DMS53 treated with DMSO at 0.1 percent for 48 hours (cell line): ENCODE data around the gene KDM1A.

Experiments
- DNase-seq: peaks from one replicate; lab custom pipeline; 2025; ENCODE audit not compliant: unreplicated experiment; lab: John Stamatoyannopoulos, UW

Gene KDM1A

DNA sequence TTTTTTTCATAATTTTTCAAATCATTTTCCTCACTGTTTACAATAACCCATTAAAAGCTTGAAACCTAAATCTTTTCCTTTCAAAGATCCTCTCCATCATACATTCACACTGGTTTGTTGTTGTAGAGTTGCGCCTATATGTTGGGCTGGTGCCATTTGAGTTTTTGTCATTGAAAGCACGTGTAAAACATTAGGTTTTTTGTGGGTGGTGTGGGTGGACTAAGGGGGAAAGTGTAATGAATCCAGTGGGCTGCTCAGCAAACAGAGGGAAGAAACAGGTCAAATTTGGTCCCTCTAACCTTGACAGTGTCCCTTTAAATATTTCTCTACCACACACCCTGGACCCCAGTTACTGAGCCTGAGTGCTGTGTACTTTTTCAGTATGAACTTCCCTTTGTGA lies 46.8 kb downstream of the KDM1A start:
- DNase-seq, result no peak

DNA sequence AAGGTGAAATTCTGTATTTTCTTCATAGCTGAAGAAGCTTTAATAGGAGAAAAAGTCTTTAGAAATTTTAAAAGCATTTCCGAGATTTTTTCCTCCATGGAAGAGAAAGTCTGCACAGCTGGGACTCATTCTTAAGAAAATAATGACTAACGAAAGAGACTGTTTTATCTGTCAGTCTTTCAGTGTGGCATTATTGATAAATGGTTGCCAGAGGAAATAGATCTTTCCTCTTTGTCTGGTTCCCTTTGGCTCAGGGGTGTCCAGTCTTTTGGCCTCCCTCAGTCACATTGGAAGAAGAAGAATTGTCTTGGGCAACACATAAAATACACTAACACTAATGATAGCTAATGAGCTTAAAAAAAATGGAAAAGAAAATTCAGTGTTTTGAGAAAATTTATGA lies 49.9 kb downstream of the KDM1A start:
- DNase-seq, result no peak

DNA sequence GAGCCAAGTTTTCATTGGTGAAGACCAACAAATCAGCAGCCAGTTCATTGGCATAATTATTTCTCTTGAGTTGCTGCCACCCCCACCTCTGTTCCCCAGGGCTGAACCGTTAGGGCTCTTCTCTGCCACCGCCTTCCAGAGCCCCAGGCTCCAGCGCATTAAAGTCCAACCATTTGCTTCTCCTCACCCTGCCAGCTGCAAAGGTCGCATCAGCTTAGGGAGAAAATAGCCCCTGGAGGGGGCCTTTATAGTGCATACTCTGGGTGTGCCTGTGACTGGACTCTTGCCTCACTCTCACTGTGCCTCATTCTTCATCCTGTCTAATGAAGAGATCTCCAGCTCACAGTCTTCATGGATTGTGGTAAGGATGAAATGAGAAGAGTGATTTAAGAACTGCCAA lies 50.4 kb downstream of the KDM1A start:
- no peak for DNase-seq

DNA sequence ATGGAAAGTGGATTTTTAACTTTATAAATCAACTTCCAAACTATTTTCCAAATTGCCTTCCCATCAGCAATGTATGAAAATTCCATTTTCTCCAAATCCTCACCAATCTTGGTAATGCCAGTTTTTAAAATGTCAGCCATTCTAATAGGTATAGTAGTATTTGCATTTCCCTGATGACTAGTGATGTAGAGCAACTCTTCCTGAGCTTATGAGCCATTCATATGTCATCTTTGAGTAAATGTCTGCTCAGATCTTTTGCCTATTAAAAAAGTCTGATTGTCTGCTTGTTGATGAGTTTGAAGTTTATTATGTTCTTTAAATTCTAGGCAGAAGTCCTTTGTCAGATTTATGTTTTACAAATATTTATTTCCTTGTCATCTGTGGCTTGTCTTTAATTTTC lies 54.7 kb downstream of the KDM1A start:
- DNase-seq, result no peak

DNA sequence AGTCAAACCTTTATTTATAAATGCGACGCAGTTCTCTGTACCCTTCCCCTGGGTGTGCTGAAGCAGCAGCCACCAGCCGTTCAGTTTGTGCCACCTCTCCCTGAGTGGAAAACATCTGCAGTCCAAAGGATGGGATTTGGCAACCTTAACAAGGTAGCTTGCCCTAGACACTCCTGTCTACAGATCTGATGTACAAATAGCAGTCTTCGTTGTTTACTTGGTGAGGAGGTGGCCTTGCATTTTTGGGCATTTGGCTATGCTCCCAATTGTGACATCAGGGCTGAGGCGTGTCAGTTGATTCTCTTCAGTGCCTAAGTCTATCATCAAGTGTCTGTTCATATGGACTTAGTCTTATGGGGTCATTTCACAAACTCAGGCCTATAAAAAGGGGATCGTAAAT lies 59.8 kb downstream of the KDM1A start:
- DNase-seq, result no peak

DNA sequence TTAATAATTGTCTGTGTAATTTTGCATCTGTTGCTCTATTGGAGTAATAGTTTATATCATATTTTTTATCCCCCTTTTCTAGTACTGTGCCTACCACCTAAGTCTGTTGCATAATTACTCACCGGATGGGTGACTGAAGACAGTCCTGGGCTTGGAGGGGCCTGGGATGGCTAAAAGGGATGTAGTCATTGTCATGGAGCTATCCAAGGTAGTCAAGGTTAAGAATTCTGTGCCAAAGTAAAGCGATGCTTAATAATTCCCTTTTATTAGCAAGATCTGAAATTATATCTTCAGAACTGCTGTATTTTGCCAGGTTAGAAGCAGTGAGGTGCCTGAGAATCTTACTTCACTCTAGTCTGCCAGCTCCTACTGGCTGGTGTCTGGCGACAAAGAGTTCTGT lies 61.6 kb downstream of the KDM1A start:
- DNase-seq, result no peak

DNA sequence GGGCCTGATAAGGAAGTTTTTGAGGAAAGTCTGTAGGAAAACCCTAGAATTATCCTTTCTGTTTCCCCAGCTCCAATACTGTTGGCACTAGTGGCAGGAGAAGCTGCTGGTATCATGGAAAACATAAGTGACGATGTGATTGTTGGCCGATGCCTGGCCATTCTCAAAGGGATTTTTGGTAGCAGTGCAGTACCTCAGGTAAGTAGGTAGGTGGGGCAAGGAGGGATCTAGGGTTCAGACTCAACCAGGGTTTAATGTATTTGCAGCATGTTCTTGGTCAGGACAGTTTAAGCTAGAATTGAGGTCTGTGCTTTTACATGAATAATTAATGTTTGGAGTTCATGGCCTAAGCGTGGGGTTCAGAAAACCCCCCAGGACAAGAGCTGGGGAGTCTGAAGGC lies 62.1 kb downstream of the KDM1A start:
- no peak for DNase-seq

DNA sequence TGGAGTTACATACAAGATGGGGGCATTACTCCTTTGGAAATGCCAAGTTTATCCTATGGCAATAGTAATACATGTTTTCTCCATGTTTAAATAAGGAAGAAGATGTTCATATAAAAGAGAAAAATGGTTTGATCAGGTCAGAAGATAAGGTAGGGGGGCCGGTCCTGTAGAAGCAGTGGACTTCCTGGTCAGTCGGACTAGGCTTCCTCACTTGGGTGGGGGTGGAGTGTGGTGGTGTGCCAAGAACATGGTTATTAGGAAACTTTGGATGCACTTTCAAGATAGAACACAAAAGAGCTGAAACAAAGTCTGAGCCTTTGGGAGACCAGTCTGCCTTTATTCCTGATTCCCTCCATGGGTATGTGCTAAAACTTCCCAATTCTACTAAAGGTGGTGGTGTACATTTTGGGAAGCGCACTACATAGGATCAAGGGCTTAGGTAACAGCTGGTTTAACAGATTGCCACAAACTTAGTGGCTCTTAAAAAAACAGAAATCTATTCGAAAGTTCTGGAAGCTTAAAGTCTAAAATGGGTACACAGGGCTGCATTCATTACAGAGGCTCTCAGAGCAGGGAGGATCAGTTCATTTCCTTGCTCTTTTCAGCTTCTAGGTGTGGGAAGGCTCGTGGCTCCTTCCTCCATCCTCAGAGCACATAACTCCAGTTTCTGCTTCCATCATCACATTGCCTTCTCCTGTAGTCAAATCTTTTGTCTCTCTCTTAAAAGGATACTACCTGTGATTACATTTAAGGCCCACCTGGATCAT lies 64.6 kb downstream of the KDM1A start:
- DNase-seq, result no peak

DNA sequence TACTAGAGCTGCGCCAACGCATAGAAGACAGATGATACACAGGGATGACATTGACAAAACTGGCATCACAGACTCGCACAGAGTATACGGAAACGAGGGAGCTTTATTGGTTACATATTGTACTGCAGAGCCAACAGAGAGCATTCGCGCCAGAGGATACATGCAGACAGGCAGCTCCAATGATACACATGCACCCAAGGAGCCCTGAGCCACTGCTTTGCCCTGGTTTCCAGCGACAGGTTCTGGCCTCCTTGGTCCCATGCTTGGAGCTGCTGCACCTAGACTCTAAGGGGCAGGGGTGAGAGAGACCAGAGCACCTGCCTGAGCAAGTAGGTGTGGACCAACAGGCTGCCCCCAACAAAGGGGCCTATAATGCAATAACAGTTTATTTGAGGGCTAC lies 65.6 kb downstream of the KDM1A start:
- no peak for DNase-seq

DNA sequence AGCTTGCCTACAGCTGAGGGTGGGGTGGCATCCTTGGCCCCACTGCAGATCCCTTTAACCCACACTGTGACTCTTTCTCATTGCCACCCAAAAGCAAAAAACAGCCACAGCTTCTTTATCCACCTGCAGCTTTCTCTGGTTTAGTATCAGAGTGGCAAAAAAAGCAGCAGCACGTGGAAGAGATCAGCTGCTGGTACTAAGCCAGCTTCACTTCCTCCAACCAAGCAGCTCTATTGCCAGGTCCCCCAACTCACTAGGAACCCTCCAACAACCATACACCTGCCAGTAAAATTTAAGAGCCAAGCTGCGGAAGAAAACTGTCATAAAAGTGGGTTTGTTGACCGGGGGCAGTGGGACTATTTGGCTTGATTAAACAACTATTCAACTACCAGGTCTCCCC lies 66.4 kb downstream of the KDM1A start:
- no peak for DNase-seq

DNA sequence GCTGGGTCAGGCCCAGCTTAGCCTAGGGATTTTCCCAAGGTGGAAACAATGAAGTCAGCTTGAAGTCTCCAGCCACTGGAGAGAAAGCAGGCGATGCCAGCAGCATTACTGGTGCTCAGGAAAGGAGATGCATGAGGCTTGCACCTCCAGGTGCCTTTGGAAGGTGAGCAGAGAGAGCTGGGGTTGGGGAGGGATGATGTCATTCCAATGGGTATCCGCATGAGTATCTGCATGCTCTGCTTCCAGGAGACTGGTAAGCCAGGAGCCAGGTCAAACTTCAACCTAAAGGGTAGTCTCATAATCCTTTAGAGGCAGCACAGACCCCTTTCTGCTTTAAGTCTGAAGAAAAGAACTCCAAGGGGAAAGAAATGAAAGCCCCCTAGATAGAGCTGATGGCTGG lies 68.8 kb downstream of the KDM1A start:
- DNase-seq, result no peak

DNA sequence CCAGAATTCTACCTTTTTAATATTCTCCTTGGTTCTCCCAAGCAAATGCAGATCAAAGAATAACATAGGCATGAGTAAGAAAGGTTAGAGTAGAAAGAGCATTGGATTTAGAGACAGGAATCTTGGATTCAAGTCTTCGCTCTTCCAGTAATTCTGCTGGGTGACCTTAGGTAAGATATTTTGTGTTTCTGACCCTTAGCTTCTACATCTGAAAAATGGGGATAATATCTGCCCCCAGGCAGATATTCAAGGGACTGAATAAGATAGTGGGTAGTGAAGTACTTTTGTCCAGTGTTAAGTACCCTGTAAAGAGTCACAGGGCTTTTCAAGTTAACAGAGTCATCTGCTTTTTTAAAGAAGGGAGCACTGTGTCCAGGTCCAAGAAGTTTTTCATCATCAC lies 70.8 kb downstream of the KDM1A start:
- no peak for DNase-seq

DNA sequence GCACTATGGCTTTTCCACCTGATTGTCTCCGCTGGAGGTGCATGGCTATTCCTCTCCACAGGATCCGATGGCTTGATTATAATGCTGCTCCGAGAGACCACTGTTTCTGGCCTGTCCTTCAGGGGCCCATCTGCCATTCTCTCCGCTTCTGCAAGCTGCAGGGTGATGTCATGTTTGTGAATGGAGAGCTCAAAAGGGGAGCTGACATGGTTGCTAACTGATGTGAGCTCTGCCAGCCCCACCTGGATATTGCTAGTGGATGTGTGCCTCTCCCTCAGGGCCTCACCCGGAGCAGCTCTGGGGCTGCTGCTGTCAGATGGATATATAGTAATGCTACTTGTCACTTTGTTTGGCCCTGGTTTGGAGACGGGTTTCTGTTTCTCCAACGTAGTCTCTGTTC lies 72.3 kb downstream of the KDM1A start:
- DNase-seq, result no peak

DNA sequence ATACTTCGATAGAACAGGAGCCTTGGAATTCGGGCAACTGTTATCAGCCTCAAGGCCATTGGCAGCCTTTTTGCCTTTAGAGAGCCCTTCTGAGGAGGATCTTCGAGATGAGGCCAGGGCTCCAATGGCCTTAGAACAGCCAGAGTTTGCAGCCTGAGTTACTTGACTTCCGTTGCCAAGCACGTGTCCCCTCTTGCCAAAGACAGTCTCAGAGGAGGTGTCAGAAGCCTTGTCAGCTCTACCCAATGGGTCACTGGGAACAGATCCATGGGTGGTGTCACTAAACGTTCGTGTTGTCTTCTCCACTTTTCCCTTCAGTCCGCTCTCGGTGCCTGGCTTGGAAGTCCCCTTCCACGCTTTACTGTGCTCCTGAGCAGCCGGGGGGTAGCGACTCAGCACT lies 73.2 kb downstream of the KDM1A start:
- no peak for DNase-seq

DNA sequence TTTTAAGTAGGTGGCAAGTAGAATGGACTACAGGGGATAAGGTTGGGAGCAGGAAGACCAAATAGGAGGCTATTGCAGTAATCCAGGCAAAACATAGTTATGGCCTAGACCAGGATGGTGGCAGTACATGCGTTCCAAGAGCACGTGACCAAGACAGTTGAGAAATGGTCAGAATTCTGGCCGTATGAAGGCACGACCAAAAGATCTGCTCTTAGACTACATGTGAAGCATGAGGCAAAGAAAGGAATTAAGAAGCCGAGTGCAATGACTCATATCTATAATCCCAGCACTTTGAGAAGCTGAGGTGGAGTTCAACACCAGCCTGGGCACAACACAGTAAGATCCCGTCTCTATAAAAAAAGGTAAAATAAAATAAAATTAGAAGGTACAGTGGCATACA lies 78.0 kb downstream of the KDM1A start:
- no peak for DNase-seq

DNA sequence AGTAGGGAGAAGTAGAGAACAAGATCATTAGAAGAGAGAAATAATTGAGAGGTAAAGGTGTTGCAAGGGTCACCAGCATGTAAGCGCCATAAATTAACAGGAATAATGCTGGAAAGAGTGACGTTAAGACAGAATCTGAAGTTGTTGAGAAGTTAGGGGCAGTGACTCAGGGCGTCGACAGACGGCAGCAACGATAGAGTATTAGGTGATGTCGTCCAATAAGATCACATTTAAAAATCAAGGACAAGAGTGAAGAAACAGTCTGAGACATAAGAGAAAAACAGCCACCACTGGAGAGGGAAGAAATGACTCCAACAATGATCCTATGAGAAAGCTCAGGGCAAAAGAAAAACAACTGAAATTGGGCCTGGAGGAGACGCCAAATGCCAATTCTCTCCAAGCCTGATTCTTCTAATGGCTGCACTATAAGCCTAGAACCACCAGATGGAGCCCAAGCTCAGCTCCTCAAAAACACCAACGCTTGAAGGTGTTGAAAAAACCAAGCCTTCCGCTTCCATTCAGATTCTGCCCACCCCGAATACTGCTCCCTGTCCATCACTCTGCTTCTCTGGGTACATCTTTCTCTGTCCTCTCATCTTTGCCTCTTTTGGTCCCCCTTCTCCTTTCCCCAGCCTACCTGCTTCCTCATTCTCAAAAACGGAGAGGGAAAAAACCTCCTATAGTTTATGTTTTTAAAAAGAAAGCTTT lies 79.3 kb downstream of the KDM1A start:
- DNase-seq, result peak; percentile 61

DNA sequence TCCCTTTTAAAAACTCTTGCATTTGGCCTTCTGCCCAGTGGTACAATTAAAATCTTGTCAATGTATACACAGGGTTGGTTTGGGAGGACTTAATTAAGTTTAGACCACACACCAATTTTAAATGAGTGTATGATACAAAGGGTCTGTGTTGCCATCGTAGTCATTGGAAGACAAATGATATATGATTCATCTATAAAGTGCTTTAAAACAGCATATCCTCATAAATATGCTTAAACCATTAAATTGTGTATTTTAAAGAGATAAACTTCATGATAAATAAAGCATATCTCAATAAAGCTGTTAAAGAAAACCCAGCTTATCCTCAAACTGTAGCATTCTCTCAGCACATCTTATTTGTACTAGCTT lies 79.9 kb downstream of the KDM1A start:
- DNase-seq, result no peak

DNA sequence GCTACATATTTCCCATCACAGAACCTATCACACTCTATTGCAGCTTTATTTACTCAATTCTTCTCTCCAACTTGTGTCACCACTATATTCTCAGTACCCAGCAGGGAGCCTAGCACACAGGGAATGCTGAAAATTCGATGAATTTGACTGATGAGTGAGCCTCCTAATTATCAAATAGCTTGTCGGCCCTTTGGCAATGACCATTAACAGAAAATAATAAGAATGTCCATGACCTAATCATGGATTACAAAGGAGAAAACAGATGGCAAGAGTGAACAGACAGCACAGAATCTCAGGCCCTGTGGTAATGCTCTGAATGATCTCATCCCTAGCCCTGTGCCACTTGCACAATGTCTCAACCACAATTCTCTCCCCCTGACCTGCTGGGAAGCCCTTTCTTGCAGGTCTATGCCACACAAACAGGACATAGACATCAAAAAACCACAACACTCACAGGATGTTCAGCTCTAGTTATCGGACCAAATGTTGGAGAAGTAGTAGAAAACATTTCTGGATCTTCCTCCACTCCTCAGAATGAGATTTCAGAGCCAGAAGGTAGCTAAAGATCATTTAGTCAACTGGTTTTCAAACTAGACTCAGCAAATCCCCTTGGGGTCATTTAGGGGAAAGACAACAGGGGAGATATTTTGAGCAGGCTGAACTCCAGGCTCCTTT lies 80.9 kb downstream of the KDM1A start:
- no peak for DNase-seq

DNA sequence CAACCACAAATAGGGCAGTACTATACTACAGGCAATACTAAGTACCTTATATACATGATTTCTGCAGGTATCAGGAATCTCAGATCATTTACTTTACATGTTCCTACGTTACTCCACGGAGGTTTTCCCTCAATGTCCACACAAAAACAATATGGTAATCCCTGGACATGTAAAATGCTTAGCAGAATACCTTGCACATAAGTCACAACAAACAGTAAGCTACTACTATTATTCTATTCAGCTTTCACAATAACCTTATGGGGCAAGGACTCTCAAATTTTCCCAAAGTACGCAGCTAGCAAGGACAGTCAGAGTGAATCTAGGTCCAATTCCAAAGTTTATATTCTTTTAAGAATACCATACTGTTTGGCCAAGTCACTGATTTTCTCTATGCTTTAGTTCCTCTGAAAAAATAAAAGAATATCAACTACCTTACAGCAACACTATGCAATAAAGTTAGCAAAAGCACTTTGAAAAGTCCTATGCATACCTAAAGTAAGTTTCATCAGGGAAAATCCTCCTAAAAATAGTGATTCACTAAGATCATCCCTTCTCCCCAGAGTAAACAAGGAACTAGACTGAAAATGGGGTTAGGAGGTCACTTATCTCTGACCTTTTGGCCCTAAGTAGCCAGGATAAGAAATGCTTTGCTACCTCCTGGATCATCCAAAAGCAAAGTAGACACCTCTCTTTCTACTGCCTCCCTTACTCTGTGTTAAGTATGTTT lies 82.0 kb downstream of the KDM1A start:
- no peak for DNase-seq

DNA sequence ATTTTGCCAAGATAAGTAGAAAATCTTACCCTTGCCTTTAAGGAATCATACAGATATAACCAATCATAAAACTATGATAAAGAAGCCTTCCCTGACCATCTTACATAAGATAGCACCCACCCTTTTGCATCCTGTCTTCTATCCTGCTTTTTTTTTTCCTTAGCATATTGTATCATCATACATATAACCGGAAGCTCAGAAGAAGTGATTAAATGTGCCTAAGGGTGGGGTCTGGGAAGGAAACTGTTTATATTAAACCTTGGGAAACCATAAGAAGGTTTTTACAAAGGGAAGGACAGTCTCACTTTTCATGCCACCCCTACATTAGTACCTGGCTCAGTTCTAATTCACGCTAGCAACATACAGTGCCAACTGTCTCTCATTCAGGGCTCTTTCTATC lies 82.6 kb downstream of the KDM1A start:
- no peak for DNase-seq

DNA sequence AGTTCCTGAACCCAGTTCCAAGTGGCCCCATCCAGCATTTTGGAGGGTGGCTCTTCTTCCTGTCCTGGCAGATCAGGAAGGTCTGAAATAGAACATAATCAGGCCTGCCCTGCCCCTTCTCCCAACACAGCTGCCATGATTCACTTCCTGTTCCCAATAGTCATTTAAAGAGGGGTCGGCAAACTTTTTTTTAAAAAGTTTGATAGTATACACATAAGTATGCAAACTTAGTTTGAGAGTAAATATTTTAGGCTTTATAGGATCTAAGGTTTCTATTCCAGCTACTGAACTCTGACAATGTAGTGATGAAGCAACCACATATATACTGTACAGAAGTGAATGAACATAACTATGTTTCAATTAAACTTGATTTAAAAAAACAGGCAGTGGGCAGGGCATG lies 83.0 kb downstream of the KDM1A start:
- DNase-seq, result no peak
